Gastrocnemius medialis (tissue), 4 donors: ENCODE results near the gene WNT11.

Experiments used
- CTCF ChIP-seq, 5 experiments: fragments of 450-650 bp in 3 of 5; fragments of 200-600 bp in 2 of 5; sonication (generic) in 2 of 5; IDR thresholded peaks in 4 of 5; conservative IDR thresholded peaks in 1 of 5; 1 replicate in 4 of 5; 2 replicates in 1 of 5; pipeline ENCODE4 v1.5.1; 2016 to 2019; ENCODE audit warnings: antibody characterized with exemption in 5 of 5, mild to moderate bottlenecking in 3 of 5, moderate library complexity in 3 of 5
- POLR2A ChIP-seq, 2 donors: fragments of 450-650 bp; IDR thresholded peaks; one replicate each; pipeline ENCODE4 v1.6.1; 2017; ENCODE audit warnings: antibody characterized with exemption in 2 of 2, mild to moderate bottlenecking in 2 of 2, moderate library complexity in 2 of 2

GRCh38 chr11:76169473-76169896 lies 36.8 kb downstream of the WNT11 start:
- no peak for TF ChIP-seq POLR2A (IDR thresholded peaks at IDR 0.05)
- no peak for TF ChIP-seq CTCF (IDR thresholded peaks at IDR 0.05 in 4 of 5, conservative IDR thresholded peaks at IDR 0.05 in 1 of 5)
